ENCODE data around the gene GYPE.
"Not testable (repeated sequence)": the region's sequence is repeated elsewhere in the genome, so short reads cannot be mapped to it uniquely, and the experiment has no call there.

GYPE gene

DNA sequence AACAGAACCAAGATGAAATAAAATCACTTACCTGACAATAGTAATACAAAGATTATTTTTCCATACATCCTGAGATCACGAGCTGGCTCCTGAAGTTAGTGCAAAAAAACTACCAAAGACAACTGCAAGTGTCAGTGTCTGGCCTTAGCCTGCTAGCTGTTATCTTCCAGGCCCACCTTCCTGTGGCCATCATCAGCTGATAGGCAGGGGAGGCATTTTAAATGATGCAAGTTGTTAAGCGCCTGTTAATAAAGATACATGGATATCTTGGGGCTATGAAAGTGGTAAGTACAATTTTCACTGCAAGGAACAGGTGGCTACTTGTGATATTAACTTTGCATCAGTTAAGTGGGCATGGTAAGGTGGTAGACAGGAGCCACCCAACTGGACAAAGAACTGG, at the start of gene GYPE:
GYPE (minus strand) TSS at position 120 of the 400 bp plus-strand sequence; CDS start at position 68, 52 bp downstream.
- not testable (repeated sequence) for DNase-seq

DNA sequence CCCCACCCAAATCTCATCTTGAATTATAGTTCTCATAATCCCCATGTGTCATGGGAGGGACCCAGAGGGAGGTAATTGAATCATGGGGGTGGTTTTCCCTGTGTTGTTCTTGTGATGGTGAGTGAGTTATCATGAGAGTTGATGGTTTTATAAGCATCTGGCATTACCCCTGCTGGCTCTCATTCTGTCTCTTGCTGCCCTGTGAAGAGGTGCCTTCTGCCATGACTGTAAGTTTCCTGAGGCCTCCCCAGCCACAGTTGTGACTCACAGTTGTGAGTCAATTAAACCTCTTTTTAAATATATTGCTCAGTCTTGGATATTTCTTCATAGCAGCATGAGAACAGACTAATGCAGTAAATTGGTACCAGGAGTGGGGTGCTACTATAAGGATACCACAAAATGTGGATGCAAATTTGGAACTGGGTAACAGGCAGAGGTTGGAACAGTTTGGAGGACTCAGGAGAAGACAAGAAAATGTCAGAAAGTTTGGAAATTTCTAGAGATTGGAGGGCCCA, 46.2 kb upstream of the GYPE start:
- DNase-seq: not testable (repeated sequence)

DNA sequence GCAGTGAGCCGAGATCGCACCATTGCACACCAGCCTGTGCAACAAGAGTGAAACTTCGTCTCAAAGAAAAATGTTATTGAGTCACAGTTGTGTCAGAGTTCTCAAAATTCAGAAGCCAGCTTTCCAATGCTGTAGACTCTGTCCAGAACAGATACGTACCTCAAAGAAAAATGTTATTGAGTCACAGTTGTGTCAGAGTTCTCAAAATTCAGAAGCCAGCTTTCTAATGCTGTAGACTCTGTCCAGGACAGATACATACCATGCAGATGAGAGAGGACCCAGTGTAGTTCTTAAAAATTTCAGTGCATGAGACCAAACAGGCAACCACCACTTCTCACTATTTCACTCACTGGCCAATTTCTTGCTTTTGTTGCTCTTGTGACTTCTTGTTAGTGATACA, 45.6 kb upstream of the GYPE start:
- DNase-seq: not testable (repeated sequence)

DNA sequence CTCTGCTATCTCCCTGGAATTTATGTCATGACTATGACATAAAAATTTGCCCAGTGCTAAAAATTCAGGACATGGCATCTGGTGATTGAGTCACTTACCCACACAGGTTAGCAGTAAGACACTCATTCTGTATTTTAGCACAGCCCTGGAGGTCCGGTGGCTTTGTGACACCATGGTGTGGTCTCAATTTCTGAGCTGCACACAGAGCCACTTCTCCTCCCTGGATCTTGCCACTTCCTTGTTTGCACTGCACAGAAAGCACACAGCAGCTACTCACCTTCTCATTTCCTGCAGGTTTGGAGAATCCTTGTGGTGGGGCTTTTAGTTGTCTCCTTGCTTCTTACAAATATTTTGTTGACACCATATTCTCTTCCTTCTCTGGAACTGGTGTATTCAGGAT, 44.8 kb upstream of the GYPE start:
- not testable (repeated sequence) for DNase-seq

DNA sequence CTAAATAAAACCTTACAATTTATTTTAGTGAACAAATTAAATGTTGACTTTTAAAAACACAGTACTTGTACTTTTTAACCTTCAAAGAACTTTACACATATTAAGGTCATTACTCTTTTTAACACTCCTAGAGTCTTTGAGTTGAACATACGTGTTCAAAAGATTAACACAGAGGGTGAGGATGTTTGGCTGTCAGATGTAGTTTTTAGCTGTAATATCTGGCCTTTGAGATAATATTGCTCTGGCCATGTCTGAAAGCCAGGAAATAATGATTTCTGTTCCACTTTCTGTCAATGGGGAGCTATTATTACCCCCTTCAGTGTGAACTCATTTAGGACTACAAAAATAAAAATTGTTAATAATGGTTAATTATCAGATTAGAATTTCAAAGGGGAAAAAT, 42.1 kb upstream of the GYPE start:
- DNase-seq: not testable (repeated sequence)

DNA sequence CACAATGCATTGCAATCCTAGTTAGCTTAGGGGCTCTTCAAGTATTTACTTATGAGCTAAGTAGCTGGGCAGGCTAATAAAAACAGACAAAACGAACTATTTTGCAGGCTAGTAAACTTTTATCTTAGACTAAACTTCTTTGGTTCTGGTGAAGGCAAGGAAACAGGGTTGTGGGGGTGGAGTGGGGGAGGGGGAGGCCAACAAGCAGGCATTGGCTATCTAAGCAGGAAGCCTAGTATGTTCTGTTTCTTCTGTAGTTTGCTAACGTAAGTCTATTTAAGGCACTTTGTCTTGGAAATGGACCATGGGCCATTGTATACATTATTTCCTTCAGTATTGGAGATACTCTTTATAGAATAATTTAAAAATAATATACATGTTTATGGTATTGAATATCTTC, 35.3 kb upstream of the GYPE start:
- not testable (repeated sequence) for DNase-seq

DNA sequence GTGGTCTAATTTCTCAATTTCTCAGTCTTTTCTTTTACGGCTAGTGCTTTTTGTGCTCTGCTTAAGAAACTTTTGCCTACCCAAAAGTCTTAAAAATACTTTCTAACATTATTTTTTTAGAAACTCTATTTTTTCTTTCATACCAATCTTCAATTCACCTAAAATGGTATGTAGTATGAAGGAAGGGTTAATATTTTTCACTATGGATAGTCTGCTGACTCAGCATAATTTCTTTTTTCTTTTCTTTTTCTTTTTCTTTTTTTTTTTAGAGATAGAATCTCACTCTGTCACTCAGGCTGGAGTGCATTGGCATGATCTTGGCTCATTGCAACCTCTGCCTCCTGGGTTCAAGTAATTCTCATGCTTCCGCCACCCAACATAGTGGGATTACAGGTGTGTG, 34.2 kb upstream of the GYPE start:
- DNase-seq: no peak

DNA sequence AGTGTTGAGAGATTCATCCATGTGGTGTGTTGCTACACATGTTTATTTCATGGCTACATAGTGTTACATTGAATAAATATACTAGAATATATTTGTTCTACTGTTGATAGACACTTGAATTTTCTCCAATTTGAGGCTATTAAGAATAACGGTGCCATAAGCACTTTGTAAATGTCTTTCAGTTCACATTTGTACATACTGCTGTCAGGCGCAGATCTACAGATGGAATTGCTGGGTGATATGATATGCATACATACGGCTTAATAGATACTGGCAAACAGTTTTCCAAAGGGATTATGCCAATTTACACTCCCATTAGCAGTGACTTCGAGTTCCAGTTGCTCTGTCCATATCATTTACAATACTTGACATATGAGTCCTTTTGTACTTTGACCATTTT, 33.5 kb upstream of the GYPE start:
- DNase-seq: not testable (repeated sequence)

DNA sequence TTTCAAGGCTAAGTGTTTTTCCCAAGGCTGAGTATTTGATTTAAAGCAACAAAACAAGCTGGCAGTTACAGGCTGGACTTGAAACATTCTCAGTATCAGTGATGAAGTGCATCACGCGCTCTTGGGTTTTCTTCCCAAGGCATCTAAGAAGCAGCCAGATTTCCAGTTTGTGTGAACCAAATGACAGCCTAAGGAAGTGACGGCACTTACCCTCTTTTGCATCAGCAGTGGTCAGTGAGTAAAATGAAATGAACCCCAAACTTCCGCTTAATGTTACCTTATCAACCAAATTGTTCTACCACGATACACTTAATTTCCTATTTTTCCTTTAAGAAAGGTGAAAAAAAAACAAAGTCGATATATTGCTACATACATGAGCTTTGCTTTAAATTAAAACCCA, 15.8 kb upstream of the GYPE start:
- no peak for DNase-seq

DNA sequence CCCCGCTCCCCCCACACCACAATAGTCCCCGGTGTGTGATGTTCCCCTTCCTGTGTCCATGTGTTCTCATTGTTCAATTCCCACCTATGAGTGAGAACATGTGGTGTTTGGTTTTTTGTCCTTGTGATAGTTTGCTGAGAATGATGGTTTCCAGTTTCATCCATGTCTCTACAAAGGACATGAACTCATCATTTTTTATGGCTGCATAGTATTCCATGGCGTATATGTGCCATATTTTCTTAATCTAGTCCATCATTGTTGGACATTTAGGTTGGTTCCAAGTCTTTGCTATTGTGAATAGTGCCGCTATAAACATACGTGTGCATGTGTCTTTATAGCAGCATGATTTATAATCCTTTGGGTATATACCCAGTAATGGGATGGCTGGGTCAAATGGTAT, 11.1 kb upstream of the GYPE start:
- not testable (repeated sequence) for DNase-seq

DNA sequence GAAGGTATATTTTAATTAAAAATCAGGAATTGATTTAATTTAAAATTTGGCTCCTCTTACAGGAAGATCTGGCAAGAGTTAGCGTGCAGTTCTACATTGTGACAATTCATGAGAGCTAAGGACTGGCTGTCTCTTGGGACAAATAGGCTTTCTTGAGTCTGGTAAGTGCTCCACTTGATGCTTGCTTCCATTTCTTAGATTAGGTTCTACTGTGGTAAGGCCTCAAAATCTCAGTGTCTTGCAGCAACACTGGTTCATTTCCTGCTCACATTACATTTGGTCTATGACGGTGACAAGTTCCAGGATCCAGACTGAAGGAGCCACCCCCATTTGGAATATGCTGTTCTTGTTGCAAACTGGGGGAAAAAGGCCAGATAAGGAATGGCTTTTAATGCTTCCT, 7.1 kb upstream of the GYPE start:
- DNase-seq: not testable (repeated sequence)

DNA sequence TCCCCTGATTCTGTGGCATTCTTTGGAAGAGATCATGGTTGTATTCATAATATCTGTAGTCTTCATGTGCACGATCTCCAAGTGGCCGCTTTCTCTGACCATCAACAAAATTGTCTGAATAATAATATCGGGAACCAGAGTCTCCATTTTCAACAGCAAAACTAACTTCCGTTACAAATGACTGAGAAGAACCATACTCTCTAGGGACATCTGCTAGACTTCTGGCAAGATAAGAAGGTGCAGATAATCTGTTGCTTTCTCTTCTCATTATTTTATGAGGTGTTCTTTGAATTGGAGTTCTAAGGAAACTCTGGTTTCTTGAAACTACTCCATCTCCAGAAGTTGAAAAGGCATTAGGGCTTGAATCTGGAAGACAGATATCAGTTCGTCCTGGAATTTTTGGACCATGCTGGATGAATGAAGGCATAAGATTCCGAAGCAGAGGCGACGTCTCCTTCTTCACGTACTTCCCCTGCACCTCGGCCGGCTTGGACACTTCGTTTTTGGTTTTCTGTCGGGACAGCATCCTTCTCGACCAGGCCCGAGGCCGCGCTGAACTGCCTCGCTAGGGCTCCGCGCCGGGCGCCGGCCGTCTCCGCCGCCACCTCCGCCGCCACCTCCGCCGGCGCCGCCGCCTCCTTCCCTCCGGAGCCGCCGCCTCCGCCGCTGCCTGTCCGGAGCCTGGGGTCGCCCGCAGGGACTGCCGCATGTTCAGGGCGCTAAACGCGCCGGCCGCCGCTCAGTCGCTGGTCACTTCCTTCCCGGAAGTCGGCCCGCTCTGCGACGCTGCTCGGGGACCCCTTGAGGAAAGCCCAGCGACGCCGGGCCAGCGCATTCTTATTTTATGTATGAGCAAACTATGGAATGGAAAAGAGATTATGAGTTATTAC, 6.4 kb upstream of the GYPE start:
- not testable (repeated sequence) for DNase-seq

DNA sequence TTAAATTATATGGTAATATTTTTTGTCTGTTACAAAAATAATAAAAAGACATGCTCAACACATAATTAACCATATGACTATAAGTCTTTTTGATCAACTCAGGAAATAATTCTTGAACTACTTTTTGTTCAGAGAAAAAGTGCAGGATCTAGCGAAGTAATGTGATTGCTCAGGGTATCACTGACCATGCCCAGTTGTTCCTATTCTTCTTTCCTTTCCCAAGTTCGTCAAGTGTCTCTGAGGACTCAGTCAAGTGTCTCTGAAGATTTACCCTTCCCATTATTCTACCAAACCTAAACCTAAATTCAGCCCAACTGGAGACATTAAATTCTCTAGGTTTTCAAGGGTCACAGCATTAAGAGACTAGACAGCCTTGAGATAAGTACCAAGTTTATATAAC, 5.5 kb upstream of the GYPE start:
- DNase-seq: not testable (repeated sequence)

DNA sequence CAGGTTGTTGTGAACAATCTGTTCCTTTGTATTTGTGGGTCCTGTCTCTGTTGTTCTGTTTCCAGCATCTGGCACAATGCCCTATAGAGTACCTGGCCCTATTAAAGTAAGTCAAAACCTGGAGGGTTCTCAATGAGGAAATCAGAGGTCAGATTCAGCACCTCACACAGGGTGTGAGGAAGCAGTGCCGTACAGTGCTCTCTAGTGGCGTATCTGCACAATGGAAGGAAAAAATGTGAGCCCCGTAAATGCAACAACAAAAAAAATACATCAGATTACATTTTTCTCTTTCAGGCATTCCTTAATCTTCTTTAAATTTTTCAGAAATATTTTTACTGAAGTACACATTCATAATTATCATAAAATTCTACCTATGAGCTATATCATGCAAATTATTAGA, 2.5 kb upstream of the GYPE start:
- peak; percentile 25 for DNase-seq

DNA sequence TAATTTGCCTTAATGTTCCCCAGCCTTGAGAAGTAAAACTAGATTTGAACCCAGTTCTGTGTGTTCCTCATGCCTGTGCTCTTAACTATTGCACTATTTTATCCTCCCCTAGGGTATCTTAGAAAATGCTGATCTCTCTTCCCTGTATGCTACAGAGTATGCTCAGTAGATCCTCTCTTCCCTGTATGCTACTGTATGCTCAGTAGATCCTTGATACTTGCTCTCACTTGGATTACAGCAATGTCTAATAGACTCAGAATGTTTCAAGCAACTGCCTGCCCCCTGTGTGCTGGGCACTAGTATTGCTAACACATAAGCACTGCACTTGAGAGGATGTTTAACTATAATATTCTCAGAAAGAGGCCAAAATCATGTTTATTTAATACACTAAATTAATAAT, 928 bp downstream of the GYPE start:
- not testable (repeated sequence) for DNase-seq

DNA sequence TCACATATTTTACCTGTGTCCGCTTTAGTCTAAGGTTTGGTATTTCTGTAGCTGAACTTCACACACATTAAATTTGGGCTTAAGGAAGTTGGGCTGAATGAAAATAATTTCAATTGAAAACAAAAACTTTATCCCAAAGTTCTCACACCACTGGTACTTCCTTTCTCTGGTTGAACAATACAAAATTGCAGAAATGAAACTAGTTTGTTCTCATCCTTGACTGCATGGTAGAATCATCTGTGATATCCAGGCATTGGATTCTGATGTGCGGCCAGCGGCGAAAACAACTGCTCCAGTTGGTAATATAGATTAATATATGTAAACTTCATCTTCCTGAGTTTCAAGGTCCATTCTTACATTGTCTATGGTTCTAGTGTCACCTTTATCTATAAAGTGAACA, 15.0 kb downstream of the GYPE start:
- DNase-seq: not testable (repeated sequence)

DNA sequence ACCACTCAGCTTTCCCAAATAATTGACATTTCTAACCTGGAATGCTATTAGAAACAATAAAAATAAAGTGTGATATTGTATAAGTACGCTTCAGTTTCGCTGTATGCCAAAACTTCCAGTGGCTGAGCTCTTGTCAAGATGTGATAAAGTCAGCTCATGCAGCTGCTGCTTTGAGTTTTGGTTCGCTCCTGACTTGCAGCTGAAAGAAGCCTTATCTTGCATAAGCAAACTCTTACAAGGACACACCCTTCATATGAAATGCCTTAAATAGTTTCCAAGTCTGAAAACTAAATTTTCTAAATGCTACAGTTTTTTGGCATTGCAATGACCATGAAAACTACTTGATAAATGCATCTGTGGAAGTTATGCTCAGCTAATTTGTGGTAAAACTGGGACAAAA, 17.2 kb downstream of the GYPE start:
- not testable (repeated sequence) for DNase-seq

DNA sequence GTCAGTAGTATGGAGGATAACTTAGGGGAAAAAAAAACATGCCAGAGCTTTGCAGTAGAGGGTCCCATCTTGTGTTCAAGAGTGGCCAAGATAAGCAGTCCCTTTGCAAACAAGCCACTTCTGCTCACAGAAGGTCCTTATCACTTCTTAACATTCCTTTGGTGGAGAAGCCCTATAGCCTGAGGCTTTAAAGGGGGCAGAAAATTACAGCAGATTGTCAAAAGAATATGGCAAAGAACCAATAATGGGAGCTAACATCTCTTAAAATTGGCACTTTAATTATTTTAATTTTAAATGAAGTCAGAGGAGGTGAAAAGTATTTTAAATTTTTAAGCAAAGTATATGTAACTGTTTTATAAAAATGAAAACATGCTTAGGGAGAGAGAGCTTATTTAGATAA, 20.4 kb downstream of the GYPE start:
- not testable (repeated sequence) for DNase-seq

DNA sequence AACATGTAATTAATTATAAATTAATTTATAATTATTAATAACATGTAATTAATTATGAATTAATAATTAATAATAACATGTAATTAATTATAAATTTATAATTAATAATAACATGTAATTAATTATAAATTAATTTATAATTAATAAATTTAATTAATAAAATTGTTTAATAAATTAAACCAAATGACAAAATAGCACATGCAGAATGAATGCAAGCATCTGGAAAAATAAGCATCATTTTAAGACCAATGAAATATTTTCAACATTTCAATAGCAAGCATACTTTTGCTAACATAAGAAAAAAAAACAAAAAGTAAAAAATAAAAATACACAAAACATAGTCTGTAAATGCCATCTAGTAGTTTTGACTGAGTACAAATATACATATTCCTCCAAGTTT, 21.8 kb downstream of the GYPE start:
- no peak for DNase-seq

DNA sequence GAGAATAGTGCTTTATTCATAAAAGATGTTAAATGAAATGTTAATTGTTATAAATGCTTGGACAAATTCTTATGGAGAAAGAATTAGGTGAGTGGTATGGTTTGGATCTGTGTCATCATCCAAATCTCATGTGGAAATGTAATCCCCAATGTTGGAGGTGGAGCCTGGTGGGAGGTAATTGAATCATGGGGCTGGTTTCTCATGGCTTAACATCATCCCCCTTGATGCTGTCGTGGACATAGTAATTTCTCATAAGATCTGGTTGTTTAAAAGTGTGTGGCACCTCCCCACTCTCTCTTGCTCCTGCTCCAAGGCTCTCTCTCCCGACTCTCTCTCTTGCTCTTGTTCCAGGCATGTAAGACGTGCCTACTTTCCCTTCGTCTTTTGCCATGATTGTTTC, 22.5 kb downstream of the GYPE start:
- DNase-seq: no peak

DNA sequence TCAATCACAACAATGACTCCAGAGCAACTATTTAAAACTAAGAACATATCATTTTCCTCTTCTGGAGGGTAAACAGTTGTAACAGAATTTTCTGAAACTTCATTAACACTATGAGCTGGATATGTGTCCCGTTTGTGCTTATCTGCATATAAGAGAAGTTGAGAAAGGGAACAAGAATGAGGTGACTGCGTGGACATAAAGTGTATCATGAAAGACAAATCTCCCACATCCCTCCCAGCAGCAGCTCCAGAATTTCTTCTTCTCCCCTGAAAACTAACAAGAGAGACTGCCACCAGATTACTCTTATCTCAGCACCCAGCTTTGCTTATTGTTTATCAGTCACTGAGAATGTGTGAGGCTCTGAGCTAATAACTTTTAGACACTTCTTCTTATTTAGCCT, 25.8 kb downstream of the GYPE start:
- not testable (repeated sequence) for DNase-seq

DNA sequence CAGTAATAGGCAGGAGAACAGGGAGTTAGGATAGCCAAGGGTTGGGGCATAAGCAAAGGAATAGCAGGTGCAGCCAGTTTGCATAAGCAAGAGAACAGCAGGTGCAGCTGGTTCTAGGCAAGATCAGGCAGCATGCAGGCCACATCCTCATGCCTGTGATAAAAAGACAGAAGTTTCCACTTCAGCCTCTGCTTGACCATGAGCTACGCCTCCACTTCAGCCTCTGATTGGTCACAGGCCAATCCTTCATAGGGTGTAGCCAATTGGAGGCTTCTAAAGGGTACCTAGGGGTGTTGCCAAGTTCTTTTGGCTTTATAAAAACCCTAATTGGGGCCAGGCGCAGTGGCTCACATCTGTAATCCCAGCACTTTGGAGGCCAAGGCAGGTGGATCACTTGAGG, 30.0 kb downstream of the GYPE start:
- not testable (repeated sequence) for DNase-seq

DNA sequence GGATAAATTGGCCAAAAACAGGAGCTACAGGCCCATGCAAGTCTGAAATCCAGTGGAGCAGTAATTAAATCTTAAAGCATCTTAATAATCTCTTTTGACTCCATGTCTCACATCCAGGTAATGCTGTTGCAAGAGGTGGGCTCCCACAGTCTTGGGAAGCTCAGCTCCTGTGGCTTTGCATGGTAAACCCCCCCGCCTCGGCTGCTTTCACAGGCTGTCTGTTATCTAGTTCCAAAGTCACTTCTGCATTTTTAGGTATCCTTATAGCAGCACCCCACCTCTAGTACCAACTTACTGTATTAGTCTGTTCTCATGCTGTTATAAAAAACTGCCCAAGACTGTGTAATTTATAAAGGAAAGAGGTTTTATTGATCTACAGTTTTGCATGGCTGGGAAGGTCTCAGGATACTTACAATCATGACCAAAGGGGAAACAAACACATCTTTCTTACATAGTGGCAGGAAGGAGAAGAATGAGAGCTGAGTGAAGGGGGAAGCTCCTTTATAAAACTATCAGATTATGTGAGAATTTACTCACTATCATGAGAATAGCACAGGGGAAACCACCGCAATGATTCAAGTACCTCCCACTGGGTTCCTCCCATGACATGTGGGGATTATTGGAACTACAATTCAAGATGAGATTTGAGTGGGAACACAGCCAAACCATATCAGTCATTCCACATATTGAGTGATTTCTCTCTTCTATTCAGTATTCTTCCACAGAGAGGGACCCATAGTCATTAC, 34.7 kb downstream of the GYPE start:
- not testable (repeated sequence) for DNase-seq

DNA sequence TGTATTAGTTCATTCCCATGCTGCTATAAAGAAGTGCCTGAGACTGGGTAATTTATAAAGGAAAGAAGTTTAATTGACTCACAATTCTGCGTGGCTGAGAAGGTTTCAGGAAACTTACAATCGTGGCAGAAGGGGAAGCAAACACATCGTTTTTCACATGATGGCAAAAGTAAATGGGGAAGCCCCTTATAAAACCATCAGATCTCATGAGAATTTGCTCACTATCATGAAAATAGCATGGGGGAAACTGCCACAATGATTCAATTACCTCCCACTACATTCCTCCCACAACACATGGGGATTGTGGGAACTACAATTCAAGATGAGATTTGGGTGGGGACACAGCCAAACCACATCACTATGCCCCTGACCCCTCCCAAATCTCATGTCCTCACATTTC, 35.4 kb downstream of the GYPE start:
- DNase-seq: not testable (repeated sequence)
